Measurements from ENCODE around the gene GATA1.

The GATA1 gene

DNA sequence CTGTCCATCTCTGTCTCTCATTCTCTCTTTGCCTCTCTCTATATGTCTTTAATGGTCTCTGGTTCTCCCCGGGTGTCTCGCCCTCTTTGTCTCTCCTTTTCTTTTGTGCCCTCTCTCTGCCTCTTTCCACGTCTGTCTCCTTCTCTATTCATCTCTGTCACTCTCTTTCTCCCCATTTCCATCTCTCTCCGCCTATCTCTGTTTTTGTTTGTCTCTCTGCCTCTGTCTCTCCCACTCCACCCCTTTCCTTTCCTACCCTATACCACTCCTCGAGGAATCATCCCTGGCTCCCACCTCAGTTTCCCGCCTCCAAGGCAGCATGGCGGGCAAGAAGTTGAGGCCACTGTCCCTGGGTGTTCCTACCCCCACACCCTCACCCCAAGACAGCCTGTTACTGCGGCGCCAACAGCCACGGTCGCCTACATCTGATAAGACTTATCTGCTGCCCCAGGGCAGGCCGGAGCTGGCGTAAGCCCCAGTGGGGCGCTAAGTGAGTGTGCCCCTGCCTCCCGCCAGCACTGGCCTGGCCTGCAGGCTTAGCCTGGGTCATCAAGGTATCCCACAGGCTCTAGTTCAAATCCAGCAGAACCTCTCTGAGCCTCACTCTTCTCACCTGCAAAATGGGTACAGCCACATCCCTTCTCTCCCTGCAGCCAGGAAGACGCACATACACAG lies 713 bp upstream of the GATA1 start:
- DNase-seq, result no peak

DNA sequence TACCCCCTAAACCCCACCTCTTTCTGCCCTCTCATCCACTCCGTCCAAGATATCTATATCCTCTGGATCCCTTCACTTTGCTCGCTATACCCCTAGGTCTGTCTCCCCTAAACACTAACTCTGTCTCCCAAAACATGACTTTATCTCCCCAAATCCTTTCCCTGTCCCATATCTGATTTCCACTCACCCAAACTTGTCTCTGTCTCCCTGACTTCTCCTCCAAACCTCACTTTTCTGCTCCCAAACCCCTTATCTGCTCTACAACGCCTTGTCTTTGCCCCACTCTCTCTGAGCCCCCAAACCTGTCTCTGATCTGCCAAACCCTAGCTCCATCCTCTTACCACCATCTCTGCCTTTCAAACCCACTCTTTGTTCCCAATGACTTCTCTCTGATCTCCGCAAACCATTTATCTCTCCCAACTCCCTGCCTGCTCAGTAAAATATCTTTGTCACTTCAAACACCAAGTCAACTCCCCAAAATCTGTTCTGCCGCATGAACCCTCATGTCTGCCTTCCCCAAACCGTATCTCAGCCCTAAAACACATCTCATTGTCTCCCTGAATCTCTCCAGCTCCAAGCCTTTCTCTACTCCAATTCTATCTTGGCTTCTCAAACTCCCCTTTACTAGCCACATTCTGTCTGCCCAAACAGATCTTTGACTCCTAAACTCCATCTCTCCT lies 575 bp downstream of the GATA1 start:
- DNase-seq, result no peak

DNA sequence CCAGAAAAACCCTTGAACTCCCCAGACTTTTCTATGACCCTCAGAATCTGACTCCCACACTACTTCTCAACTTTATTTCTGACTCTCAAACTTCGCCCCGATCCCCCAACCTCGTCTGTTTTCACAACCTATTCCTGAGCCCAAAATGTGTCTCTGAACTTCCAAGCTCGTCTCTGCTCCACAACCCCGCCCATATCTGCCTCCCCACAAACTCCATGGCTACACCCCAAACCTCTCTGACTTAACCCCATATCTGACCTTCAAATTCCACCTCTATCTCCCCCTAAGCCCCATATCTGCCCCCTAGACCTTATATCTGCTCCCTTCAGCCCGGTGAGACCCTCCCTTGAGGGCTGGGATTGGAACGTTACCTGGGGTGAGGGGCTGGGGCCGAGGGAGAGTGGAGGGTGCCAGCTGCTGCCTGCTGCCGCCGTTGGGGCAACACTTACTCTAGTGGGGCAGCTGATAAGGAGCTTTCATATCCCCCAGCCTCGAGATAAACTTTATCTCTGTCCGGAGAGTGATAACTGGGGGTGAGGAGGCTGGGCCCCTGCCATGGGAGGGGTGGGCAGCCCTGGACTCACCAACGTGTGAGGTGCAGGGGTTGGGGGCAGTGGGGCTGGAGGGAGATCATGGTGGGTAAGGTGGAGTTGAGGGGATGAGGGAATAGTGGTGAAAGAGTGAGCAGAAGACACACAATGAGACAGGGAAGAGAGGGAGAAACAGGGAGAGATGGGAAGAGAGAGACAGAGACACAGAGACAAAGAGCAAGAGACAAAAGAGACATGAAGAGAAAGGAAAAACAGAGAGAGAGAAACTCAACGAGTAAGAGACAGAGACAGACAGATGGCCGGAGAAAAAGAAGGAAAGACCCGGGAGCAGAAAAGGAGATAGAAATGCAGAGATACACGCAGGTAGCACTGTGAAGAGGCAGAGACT lies 1.4 kb downstream of the GATA1 start:
- no peak for DNase-seq

DNA sequence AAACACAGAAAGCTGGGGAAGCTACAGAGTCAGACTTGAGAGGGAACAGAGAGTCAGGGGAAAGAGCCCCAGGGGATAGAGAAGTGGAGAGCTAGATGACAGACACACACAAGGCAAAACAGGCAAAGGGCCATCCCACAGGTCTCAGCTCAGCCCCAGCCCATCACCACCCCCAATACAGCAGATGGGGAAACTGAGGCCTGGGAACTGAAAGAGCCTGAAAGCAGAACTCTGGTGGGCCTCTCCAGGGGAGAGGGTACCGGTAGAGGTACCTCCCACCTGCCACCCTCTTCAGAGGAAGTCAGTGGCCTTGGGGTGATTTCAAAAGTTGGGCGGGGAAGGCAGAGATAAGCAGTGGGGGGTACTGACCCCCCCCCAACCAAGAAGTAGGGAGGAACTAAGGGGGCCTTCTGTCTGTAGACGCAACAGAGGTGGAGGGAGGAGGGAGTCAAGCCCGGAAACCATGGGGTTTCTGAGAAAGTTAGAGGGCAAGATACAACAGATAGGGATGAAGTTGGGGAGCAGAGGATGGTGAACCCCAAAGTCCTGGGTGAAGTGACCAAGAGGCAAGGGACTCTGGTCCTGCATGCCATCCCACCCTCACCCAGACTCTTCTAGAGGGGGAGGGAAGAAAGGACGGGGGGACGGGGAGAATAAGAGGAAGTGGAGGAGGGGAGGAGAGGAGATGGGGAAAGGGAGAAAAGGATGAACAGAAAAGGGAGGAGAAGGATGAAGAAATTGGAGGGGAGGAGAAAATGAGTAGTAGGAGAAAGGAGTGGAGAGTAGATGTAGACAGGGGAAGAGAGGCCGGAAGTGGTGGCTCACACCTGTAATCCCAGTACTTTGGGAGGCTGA lies 3.2 kb downstream of the GATA1 start:
- DNase-seq, result no peak

DNA sequence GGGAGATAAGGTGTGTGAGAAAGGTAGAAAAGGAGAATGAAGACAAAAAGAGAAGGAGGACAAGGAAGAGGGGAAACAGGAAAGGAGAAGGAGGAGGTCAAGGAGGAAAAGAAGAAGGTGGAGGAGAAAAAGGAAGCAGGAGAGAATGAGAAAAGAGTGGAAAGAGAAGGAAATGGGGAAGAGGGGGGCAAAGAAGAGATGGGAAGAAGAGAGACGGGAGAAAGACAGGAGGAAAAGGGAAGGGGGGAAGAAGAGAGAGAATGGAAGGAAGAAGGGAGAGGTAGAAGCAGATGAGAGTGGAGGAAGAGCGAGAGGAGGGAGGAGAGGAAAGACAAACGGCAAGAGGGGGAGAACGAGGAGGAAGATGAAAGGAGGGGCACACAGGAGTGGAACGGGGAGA lies 4.1 kb downstream of the GATA1 start:
- DNase-seq, result no peak

DNA sequence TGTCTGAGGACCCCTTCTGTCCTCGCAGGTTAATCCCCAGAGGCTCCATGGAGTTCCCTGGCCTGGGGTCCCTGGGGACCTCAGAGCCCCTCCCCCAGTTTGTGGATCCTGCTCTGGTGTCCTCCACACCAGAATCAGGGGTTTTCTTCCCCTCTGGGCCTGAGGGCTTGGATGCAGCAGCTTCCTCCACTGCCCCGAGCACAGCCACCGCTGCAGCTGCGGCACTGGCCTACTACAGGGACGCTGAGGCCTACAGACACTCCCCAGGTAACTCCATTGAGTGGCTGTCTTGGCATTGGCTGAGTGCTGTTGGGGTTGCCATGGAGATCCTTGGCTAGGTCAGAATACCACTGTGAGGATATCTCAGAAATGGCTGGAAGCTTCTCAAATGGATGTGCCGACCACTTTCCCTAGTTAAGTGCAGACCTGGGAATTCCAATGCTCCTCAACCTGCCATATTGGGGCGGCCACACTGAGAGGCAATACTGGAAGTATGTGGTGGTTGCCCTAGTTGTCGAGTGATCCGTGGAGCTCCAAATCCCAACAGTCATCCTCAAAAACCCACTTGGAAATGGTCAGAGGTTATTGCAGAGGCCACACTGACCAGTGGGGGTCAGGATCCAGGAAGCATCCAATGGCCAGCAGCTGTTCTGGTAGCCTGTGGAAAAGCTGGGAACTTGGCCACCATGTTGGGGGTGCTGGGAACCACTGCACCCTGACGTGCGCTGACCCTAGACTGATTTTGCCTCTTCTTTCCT lies 4.9 kb downstream of the GATA1 start:
- DNase-seq, result no peak

DNA sequence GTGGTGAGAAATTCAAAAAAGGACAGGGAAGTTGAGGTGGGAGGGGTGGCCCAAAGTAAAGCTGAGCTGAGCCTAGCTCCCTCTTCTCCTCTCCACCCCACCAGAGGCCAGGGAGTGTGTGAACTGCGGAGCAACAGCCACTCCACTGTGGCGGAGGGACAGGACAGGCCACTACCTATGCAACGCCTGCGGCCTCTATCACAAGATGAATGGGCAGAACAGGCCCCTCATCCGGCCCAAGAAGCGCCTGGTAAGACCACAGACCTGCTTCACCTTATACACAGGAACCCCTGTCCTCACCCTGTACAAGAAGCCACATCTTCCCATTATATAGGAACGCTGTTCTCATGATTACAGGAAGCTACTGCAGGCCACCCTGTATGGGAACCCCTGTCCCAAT lies 5.8 kb downstream of the GATA1 start:
- no peak for DNase-seq

DNA sequence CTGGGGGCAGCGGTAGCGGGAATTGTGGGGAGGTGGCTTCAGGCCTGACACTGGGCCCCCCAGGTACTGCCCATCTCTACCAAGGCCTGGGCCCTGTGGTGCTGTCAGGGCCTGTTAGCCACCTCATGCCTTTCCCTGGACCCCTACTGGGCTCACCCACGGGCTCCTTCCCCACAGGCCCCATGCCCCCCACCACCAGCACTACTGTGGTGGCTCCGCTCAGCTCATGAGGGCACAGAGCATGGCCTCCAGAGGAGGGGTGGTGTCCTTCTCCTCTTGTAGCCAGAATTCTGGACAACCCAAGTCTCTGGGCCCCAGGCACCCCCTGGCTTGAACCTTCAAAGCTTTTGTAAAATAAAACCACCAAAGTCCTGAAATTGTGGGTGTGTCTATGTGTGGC lies 7.5 kb downstream of the GATA1 start:
- DNase-seq, result no peak

DNA sequence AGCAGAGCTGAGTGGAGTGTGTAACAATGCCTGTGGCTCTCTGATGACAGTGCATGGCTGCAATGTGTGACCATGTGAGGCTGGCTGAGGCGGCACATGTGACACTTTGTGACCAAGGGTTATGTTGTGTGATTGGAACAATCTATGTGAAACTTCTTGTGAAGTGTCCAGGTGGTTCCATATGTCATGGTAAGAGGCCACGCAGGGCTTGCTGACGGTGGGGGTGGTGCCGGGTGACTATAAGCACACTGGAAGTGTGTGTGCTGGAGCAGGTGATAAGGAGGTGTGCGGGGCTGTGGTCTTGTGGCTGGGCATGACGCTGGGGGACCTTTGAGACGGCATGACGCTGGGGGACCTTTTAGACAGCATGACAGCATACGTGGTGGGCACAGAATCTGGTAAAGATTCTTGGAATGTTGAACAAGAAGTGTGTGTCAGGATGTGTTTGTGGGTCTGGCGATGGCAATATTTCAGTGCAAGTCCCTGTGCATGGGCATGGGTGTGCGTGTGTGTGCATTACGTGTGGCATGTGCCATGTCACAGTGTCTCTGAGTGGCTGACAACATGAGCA lies 8.0 kb downstream of the GATA1 start:
- no peak for DNase-seq

DNA sequence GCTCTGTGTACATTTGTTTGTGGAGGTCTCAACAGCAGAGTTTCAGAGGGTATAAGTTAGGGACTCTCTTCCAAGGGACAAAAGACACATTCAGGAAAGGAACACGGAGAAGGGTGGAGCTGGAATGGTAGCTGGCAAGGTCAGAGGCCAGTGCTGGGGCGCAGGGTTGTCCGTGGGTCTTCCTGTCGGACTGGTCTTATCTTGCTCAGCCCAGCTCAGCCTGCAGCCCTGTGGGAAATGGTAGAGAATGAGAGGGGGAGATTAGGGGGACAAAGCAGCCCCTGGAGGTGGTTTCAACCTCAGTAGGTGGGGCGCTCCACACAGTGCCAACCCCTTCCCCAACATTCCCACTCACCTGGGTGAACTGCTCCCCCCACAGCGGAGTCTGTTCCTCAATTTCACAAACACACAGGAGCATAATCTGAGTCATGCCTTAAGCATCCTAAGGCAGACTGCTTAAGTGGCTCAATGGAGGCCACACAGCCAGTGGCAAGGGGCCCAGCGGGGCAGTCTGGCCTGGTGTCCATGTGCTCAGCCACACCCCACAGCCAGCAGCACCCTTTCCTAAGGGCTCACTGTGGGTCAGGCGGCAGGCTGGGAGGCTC lies 8.6 kb downstream of the GATA1 start:
- no peak for DNase-seq

DNA sequence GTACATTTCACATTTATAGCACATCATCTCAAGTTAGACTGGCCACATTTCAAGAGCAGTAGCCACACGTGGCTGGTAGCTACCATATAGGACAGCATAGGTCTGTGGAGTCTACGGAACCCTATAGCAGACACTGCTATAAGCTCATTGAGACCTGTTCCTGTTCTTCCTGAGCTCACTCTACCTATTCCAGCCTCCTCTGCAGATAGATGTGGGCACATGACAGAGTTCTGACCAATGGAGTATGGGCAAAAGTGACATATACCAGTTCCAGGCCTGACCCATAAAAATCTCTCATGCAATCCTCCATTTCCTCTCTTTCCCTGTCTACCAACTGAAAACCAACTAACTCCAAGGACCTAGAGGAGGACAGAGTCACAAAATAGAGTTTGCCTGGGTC lies 11.9 kb downstream of the GATA1 start:
- no peak for DNase-seq

DNA sequence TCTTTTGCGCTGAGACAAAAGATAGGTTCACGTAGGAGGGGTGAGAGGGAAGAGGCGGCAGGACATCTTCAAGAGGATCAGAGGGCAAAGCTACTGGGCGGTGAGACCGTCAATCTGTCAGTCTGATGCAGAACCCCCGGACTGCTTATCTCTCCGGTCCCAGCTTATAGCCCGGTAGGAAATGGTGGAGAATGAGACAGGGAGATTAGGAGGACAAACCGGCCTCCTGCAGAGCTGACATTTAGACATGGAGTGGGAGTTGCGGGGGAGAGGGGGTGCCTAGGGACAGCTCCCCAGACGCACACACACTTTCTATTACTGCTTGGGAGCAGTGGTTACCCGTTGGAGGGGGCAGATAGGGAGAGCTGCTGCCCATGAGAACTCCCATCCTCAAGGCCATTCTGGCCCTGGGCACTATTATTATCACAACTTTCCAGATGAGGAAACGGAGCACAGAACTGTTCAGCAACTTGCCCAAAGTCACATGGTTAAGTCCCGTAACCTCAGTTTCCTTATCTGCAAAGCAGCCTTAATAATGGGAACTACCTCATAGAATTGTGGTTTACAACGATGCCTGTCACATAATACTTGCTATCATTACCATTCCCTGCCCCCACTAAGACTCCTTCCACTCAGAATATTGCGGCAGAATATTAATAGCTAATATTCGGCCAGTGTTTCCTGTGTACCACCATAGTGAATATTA lies 14.3 kb downstream of the GATA1 start:
- DNase-seq, result no peak

DNA sequence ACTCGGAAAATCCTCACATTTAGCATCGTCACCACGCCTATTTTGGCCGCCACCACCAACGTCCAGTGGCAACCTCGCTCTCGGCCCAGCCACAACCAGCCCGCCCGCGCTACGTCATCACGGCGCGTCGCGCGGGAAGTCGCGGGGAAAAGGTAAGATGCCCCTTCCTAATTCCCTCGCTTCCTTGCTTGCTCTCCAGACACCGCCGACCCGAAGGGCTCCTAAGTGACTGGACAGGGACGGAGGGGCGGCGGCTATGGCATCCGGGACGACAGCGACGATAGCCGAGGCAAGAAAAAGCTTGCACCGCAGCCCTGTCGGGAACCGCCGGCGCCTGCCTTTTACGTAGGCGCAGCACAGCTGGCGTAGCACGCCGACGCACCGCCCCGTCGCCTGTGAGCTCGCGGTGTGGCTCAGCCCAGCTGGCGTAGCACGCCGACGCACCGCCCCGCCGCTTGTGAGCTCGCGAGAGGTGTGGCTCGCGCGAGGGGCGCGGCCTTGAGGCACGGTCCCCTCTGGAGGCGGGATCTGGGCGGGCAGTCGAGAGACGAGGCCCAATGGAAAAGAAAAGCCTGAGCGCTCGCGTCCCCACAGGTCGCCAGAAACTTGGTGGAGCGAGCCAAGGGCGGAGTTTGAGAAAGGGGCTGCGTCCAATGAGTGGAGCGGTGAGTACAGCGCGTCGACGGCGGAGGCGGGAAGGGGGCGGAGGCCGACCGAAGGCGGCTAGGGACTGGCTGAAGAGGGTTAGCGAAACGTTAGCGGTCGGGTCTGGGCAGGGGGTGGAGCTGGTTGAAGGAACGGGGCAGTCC lies 15.1 kb downstream of the GATA1 start, which contains the start of gene HDAC6:
Gene HDAC6, plus strand, starts transcription at position 788 of the 809 bp plus-strand sequence. CDS start 626 bp downstream, outside the sequence.
- peak; percentile 95 for DNase-seq

DNA sequence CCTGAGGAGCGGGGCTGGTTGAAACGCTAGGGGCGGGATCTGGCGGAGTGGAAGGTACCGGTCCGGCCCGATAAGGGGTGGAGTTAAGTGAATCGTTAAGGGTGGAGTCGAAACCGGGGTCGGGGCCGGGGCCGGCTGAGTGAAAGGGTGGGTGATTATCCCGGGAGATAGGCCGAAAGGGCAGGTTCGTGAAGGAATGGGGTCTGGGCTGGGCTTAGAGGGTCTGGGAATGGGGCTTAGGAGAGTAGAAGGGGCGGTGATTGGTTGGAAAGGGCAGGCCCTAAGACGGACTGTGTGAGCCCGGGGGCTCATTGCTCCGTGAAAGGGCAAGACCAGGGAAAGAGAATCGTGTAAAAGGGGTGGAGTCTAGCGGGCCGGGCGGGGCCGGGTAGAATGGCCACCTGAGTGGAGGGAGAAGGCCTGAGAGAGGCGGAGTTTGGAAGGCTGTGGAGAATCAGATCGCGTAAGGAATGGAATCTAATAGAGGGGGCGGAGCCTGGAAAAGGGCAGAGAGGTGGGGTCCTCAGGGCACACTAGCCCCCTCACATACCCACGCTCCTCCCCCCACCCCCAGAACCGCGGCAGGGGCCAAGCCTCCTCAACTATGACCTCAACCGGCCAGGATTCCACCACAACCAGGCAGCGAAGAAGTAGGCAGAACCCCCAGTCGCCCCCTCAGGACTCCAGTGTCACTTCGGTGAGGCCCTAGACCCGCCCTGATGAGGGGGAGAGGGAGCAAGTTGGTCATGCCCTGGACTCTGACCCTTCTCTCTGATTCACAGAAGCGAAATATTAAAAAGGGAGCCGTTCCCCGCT lies 15.9 kb downstream of the GATA1 start:
- peak; percentile 68 for DNase-seq

DNA sequence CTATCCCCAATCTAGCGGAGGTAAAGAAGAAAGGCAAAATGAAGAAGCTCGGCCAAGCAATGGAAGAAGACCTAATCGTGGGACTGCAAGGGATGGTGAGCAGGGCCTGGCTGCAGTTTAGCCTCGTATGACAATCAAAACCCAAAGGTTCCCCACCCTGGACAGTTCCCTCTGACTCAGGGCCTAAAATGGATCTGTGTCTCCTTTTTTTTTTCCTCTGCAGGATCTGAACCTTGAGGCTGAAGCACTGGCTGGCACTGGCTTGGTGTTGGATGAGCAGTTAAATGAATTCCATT lies 16.5 kb downstream of the GATA1 start:
- no peak for DNase-seq

DNA sequence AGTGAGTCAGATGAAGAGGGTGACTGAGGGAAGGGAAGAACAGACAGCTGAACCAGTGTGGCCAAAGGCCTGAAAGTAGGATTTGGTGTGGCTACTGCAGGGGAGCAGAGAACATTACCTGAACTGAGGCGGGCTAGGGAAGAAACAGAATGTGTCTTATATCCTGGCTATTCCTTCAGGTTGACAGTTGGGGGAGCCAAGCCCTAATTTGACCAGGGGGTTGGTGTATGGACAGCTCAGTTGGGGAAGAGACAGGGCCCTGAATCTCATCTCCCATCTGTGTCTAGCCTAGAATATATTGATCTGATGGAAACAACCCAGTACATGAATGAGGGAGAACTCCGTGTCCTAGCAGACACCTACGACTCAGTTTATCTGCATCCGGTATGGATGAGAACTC lies 19.7 kb downstream of the GATA1 start:
- no peak for DNase-seq

DNA sequence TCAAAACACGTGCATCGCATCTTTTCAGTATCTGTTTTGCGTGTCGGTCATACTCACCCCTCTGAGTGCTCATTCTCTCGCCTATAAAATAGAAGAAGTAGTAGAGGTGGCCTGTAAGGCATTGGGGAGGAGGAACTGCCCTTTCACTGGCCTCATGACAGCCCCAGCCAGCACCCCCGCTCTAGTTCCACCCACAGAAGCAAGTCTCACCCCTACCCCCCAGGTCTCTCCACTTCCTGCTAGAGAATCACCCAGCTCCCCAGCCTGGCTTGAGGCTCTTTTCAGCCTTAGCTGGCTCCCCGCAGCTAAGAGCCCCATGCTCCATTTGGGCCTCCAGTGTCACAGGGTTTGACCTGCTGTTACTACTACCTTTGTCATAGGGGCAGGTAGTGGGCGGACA lies 27.3 kb downstream of the GATA1 start:
- DNase-seq, result no peak

DNA sequence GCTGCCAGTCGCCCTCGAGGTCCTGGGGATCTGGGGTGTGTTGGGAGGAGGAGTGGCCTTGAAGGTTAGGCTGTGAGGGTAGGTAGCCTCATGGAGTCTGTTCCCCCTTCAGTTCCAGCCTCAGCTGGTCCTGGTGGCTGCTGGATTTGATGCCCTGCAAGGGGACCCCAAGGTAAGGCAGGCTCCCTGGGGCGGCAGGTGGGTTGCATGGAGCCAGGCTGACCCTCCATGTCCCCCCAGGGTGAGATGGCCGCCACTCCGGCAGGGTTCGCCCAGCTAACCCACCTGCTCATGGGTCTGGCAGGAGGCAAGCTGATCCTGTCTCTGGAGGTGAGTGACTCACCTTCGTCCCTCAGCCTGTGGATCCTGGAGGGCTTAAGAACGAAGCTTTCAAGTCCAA lies 28.3 kb downstream of the GATA1 start:
- DNase-seq, result no peak

DNA sequence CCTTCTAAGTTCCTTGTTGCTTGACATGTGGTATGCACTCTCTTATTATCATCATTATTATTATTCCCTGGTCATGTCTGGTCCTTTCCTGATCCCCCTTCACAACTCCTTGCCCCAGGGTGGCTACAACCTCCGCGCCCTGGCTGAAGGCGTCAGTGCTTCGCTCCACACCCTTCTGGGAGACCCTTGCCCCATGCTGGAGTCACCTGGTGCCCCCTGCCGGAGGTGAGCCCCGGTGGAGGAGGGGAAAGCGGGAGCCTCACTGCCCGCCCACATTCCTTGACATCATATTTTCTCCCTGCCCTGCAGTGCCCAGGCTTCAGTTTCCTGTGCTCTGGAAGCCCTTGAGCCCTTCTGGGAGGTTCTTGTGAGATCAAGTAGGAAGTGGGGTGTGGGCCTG lies 28.9 kb downstream of the GATA1 start:
- DNase-seq, result no peak
